ENCODE measurements around the gene NEK7. TPM values are rescaled to one million over a fixed set of nuclear protein-coding genes. Genes with fewer than 3 reads are reported as not detected.

The NEK7 gene
- total and polyA plus RNA-seq, 2 of the 8 experiments (the other 6 are each of a cell fraction or from before 2014, with no cell fraction given) = 5.1 to 10.0 TPM

- TF ChIP-seq HDAC2 (IDR thresholded peaks at IDR 0.05; ENCODE audit: borderline replicate concordance in 1 of 2, low read depth in 2 of 2, low read length in 2 of 2) = peak in 1 of 2 experiments; percentile 40; a peak in 1 of 4 replicates
Observed at GRCh38 chr1:198156745-198157240, at the start of gene NEK7 (continued).

All from H1 (cell line).